A673 (cell line): ENCODE results near the gene MKNK2. TPM values are rescaled to one million over a fixed set of nuclear protein-coding genes. Genes with fewer than 3 reads are reported as not detected.
A peak's percentile ranks its signal among the peaks of the same experiment; 100 is the strongest.
"Not testable (repeated sequence)": the region's sequence is repeated elsewhere in the genome, so short reads cannot be mapped to it uniquely, and the experiment has no call there.

Experiments used
- BruUV-seq: library from RNA; stranded (reverse); fragments of 400-500 nt; replicated peaks from 2 replicates; lab custom pipeline; 2021; lab: Mats Ljungman, UMichigan
- CTCF ChIA-PET: fragments of 300-600 bp; sonication (Branson Sonifier 250); formaldehyde crosslinking; loops from one replicate; lab custom pipeline; 2022; ENCODE audit warnings: antibody characterized with exemption; lab: Charles Lee
- POLR2A ChIA-PET: fragments of 300-600 bp; sonication (Branson Sonifier 250); formaldehyde crosslinking; loops from one replicate; lab custom pipeline; 2022; ENCODE audit warnings: antibody characterized with exemption; ENCODE audit not compliant: low non-redundant PET; lab: Charles Lee
- DNase-seq: peaks from one replicate; pipeline ENCODE4 v3.0.0-alpha.2; 2015; ENCODE audit warnings: low spot score
- H3K27ac ChIP-seq: fragments of 200-600 bp; sonication (generic); 2 replicates; pipeline ENCODE4 v1.5.1; 2016; ENCODE audit warnings: mixed run types, low read depth, mild to moderate bottlenecking, mixed read lengths, antibody characterized with exemption, low read length; ENCODE audit not compliant: poor library complexity, severe bottlenecking
- H3K27me3 ChIP-seq: fragments of 200-600 bp; sonication (generic); replicated peaks from 2 replicates; pipeline ENCODE4 v1.6.1; 2017; ENCODE audit warnings: mixed run types, low read depth, mild to moderate bottlenecking, mixed read lengths, antibody characterized with exemption, low read length; ENCODE audit not compliant: insufficient read depth, poor library complexity
- H3K36me3 ChIP-seq: fragments of 200-600 bp; sonication (generic); 2 replicates; pipeline ENCODE4 v1.6.1; 2016; ENCODE audit warnings: mixed run types, mild to moderate bottlenecking, mixed read lengths, antibody characterized with exemption, low read length; ENCODE audit not compliant: insufficient read depth, poor library complexity, severe bottlenecking
- H3K4me1 ChIP-seq: fragments of 200-600 bp; sonication (generic); 2 replicates; pipeline ENCODE4 v1.6.1; 2017; ENCODE audit warnings: mixed run types, mild to moderate bottlenecking, mixed read lengths, antibody characterized with exemption, low read length; ENCODE audit not compliant: insufficient read depth, poor library complexity, severe bottlenecking
- H3K4me3 ChIP-seq: fragments of 200-600 bp; sonication (generic); 2 replicates; pipeline ENCODE4 v1.5.1; 2016; ENCODE audit warnings: low read depth, mixed run types, mild to moderate bottlenecking, mixed read lengths, low read length; ENCODE audit not compliant: poor library complexity, severe bottlenecking
- H3K9me3 ChIP-seq: fragments of 200-600 bp; sonication (generic); 2 replicates; pipeline ENCODE4 v1.6.1; 2016; ENCODE audit warnings: mixed run types, low read depth, mild to moderate bottlenecking, mixed read lengths, antibody characterized with exemption, low read length; ENCODE audit not compliant: poor library complexity, severe bottlenecking
- EZH2 ChIP-seq: fragments of 200-600 bp; sonication (generic); IDR thresholded peaks from 2 replicates; pipeline ENCODE4 v1.6.1; 2017; ENCODE audit warnings: borderline replicate concordance, low read depth, mild to moderate bottlenecking, mixed read lengths, antibody characterized with exemption, low read length; ENCODE audit not compliant: poor library complexity, severe bottlenecking
- intact Hi-C: fragments of 100-400 bp; cut with micrococcal nuclease; formaldehyde crosslinking; loops from one replicate; pipeline ENCODE4 v1.10.0; 2022; ENCODE audit not compliant: unreplicated experiment
- total RNA-seq: library from RNA; stranded (reverse); gene quantifications from 2 replicates; pipeline ENCODE4 v1.2.3, GENCODE V29; 2021
- TF ChIP-seq, protein P1 (sequence below): fragments of 300-800, 200-600 bp; sonication (generic); conservative IDR thresholded peaks from 2 replicates; pipeline ENCODE4 v1.5.1; 2017; ENCODE audit warnings: low read depth, mild to moderate bottlenecking, antibody characterized with exemption, low read length, moderate library complexity, mixed read lengths

MKNK2 gene
- total RNA-seq, 1 experiment from 2014 or later = 106 TPM

DNA sequence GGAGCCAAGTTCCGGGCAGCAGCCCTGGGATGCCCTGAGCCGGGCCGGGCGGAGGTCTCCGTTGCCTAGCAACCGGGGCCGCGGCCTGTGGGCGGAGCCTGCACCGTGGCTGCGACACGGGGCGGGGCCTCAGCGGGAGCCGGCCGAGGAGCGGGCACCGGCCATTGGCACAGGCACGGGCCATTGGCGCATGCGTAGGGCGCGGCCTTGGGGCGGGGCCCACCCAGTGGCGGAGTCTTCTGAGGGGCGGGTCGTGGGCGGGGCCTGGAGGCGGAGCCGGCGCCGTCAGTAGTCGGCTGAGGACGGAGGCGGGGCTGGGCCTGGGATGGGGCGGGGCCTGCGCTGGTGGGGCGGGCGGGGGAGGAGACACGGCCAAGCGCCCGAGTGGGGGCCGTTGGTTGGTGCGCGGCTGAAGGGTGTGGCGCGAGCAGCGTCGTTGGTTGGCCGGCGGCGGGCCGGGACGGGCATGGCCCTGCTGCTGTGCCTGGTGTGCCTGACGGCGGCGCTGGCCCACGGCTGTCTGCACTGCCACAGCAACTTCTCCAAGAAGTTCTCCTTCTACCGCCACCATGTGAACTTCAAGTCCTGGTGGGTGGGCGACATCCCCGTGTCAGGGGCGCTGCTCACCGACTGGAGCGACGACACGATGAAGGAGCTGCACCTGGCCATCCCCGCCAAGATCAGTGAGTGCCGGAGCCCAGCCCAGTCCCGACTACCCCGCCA is 45.6 kb upstream of the MKNK2 start, which contains the start of gene IZUMO4:
TSS of gene IZUMO4 (plus strand) at position 436 of the 723 bp plus-strand sequence. CDS start at position 467, 31 bp downstream.
- peak within 1 kb of the TSS; percentile 90 for H3K27ac ChIP-seq
- intact Hi-C loops = no loop called here
- POLR2A ChIA-PET = no interaction called here

DNA sequence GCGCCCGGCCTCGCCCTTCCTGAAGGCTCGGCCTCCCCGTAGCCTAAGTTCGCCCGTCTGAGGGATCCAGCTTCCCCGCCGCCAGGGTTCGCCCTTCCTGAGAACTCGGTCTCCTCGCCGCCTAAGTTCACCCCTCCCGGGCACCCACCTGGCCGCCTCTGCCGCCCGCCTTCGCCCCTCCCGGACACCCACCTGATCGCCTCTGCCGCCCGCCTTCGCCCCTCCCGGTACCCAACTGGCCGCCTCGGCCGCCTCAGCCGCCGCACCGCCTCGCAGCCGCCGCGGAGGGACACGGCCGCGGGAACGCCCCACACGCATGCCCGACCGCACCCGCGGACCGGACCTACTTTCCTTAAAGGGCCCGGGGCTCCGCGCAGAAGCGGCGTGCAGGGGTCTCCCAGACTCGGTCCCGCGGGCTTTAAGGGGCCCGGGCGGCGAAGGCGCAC is 45.0 kb upstream of the MKNK2 start, which contains the start of gene MOB3A:
TSS of gene MOB3A (minus strand) at position 293 of the 446 bp plus-strand sequence. CDS start 17,766 bp downstream, outside the sequence.
- H3K27ac ChIP-seq = peak within 1 kb of the TSS; percentile 90
- TF ChIP-seq, protein P1, sequence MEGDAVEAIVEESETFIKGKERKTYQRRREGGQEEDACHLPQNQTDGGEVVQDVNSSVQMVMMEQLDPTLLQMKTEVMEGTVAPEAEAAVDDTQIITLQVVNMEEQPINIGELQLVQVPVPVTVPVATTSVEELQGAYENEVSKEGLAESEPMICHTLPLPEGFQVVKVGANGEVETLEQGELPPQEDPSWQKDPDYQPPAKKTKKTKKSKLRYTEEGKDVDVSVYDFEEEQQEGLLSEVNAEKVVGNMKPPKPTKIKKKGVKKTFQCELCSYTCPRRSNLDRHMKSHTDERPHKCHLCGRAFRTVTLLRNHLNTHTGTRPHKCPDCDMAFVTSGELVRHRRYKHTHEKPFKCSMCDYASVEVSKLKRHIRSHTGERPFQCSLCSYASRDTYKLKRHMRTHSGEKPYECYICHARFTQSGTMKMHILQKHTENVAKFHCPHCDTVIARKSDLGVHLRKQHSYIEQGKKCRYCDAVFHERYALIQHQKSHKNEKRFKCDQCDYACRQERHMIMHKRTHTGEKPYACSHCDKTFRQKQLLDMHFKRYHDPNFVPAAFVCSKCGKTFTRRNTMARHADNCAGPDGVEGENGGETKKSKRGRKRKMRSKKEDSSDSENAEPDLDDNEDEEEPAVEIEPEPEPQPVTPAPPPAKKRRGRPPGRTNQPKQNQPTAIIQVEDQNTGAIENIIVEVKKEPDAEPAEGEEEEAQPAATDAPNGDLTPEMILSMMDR = peak; percentile 55
- no peak for TF ChIP-seq EZH2
- H3K36me3 ChIP-seq = peaks cover 15% of the 10 kb centered on the region
- ChIA-PET POLR2A (no interaction called here), CTCF (interaction anchor here (0.6 kb wide), 2 partner anchors 204 to 239 kb away, joined by 4 read pairs; no protein-coding TSS in a partner anchor)
- DNase-seq = peak; percentile 96
- no TSS peak for BruUV-seq
- intact Hi-C loops = no loop called here
- H3K4me3 ChIP-seq = peak within 1 kb of the TSS; percentile 92
- H3K9me3 ChIP-seq = no peaks in the 10 kb centered on the region
- H3K4me1 ChIP-seq = peaks cover 19% of the 10 kb centered on the region
- H3K27me3 ChIP-seq = no peaks in the 10 kb centered on the region

More for the DNA sequence above, 45.6 kb upstream of the MKNK2 start, which contains the start of gene IZUMO4:
- DNase-seq = peak; percentile 96
- H3K4me3 ChIP-seq = peak within 1 kb of the TSS; percentile 92
- peaks cover 17% of the 10 kb centered on the region for H3K4me1 ChIP-seq
- no peaks in the 10 kb centered on the region for H3K27me3 ChIP-seq
- CTCF ChIA-PET = no interaction called here
- peaks cover 21% of the 10 kb centered on the region for H3K36me3 ChIP-seq
- no TSS peak for BruUV-seq
- H3K9me3 ChIP-seq = no peaks in the 10 kb centered on the region
- TF ChIP-seq, protein P1 = peak; percentile 58
- no peak for TF ChIP-seq EZH2

GRCh38 chr19:2091926-2092525 is 41.0 kb upstream of the MKNK2 start:
- H3K9me3 ChIP-seq, H3K27me3 ChIP-seq, BruUV-seq, H3K4me3 ChIP-seq, H3K36me3 ChIP-seq, DNase-seq, intact Hi-C loops: not testable (repeated sequence)
- POLR2A ChIA-PET = interaction anchor here (0.5 to 0.7 kb wide), 2 partner anchors 445 to 823 kb away, joined by 3 to 10 read pairs; partner anchors contain the start of gene CIRBP
- Histone ChIP-seq H3K4me1 (peaks cover 34% of the 10 kb centered on the region), H3K27ac (peak overlapping the region; percentile 33)
- CTCF ChIA-PET = interaction anchor here (0.5 kb wide), 1 partner anchor 149 kb away, joined by 3 read pairs; no protein-coding TSS in a partner anchor
